Measurements from ENCODE around the gene ACTN4. TPM values are rescaled to one million over a fixed set of nuclear protein-coding genes. Genes with fewer than 3 reads are reported as not detected.

The ACTN4 gene
- total and polyA plus RNA-seq, 3 experiments from 2014 or later: 31.9 to 314 (median 295) TPM

GRCh38 chr19:38737281-38737865, 89.9 kb downstream of the ACTN4 start:
- CTCF ChIA-PET: interaction anchor here (1.5 kb wide), 1 partner anchor 193 kb away, joined by 4 read pairs; the partner anchor contains the start of genes MRPS12 and SARS2
- Histone ChIP-seq H3K9me3 (ENCODE audit: low read length) (no peaks in the 10 kb centered on the region), H3K4me1 (ENCODE audit: insufficient read depth, low read length) (peaks cover 31% of the 10 kb centered on the region), H3K27me3 (ENCODE audit: insufficient read depth, low read length, poor library complexity, severe bottlenecking) (no peaks in the 10 kb centered on the region), H3K4me3 (ENCODE audit: low read length) (no peak overlapping the region), H3K36me3 (ENCODE audit: insufficient read depth, low read length) (no peaks in the 10 kb centered on the region), H3K27ac (ENCODE audit: low read depth, low read length) (peak overlapping the region; percentile 1)
- H3K27me3 Mint-ChIP-seq: peaks cover 0 to 3% of the 10 kb centered on the region in 2 donors
- POLR2A ChIA-PET: no interaction called here
- no peak for DNase-seq
- peaks cover 0 to 4% (median 0%) of the 10 kb centered on the region in 3 donors for H3K36me3 Mint-ChIP-seq
- peaks cover 36 to 63% (median 44%) of the 10 kb centered on the region in 3 donors for H3K4me1 Mint-ChIP-seq
- H3K9me3 Mint-ChIP-seq: peaks cover 0 to 1% (median 0%) of the 10 kb centered on the region in 5 donors
- peak overlapping the region; percentile 19 to 87 (median 75) for H3K4me3 Mint-ChIP-seq
- peak overlapping the region in 7 of 8 donors; percentile 2 to 90 (median 72) for H3K27ac Mint-ChIP-seq

GRCh38 chr19:38737921-38738737, 90.7 kb downstream of the ACTN4 start:
- H3K27me3 Mint-ChIP-seq: peaks cover 0 to 3% of the 10 kb centered on the region in 2 donors
- DNase-seq: no peak
- peaks cover 0 to 1% (median 0%) of the 10 kb centered on the region in 5 donors for H3K9me3 Mint-ChIP-seq
- CTCF ChIA-PET: interaction anchor here (0.6 to 1.5 kb wide), 2 partner anchors 31 to 192 kb away, joined by 3 to 4 read pairs; partner anchors contain the start of genes MRPS12 and SARS2
- H3K27ac Mint-ChIP-seq: peak overlapping the region in 7 of 8 donors; percentile 2 to 83 (median 67)
- H3K4me1 Mint-ChIP-seq: peaks cover 36 to 56% (median 44%) of the 10 kb centered on the region in 3 donors
- H3K27me3 ChIP-seq (ENCODE audit: insufficient read depth, low read length, poor library complexity, severe bottlenecking): no peaks in the 10 kb centered on the region
- POLR2A ChIA-PET: no interaction called here
- no peak overlapping the region for H3K4me3 ChIP-seq (ENCODE audit: low read length)
- H3K4me3 Mint-ChIP-seq: peak overlapping the region; percentile 34 to 87 (median 75)
- H3K36me3 ChIP-seq (ENCODE audit: insufficient read depth, low read length): no peaks in the 10 kb centered on the region
- peaks cover 31% of the 10 kb centered on the region for H3K4me1 ChIP-seq (ENCODE audit: insufficient read depth, low read length)
- H3K9me3 ChIP-seq (ENCODE audit: low read length): no peaks in the 10 kb centered on the region
- no peaks in the 10 kb centered on the region for H3K36me3 Mint-ChIP-seq
- H3K27ac ChIP-seq (ENCODE audit: low read depth, low read length): no peak overlapping the region

- Histone ChIP-seq H3K27ac (ENCODE audit: low read depth, low read length) (no peak overlapping the region), H3K4me3 (ENCODE audit: low read length) (no peak overlapping the region), H3K9me3 (ENCODE audit: low read length) (no peaks in the 10 kb centered on the region), H3K36me3 (ENCODE audit: insufficient read depth, low read length) (no peaks in the 10 kb centered on the region), H3K27me3 (ENCODE audit: insufficient read depth, low read length, poor library complexity, severe bottlenecking) (no peaks in the 10 kb centered on the region), H3K4me1 (ENCODE audit: insufficient read depth, low read length) (peaks cover 17% of the 10 kb centered on the region)
- ChIA-PET POLR2A (interaction anchor here (0.7 kb wide), 1 partner anchor 1273 kb away, joined by 6 read pairs; the partner anchor contains the start of gene ZNF569), CTCF (interaction anchor here (2.8 kb wide), 1 partner anchor 30 kb away, joined by 7 read pairs; no protein-coding TSS in a partner anchor)
- Mint-ChIP-seq H3K4me1 (peaks cover 25 to 41% (median 30%) of the 10 kb centered on the region in 3 donors), H3K4me3 (peak overlapping the region in 4 of 7 donors; percentile 43 to 66 (median 58)), H3K36me3 (no peaks in the 10 kb centered on the region), H3K9me3 (peaks cover 0 to 1% (median 0%) of the 10 kb centered on the region in 5 donors), H3K27ac (peak overlapping the region; percentile 21 to 78 (median 48)), H3K27me3 (peaks cover 0 to 3% of the 10 kb centered on the region in 2 donors)
- peak in 2 of 5 donors; percentile 17 to 47 for DNase-seq
Observed at GRCh38 chr19:38739440-38740256, 92.2 kb downstream of the ACTN4 start.

- Mint-ChIP-seq H3K27me3 (peaks cover 0 to 2% of the 10 kb centered on the region in 2 donors), H3K27ac (peak overlapping the region in 2 of 8 donors; percentile 70 to 78), H3K4me3 (peak overlapping the region in 1 of 7 donors; percentile 57), H3K4me1 (peaks cover 21 to 35% (median 24%) of the 10 kb centered on the region in 3 donors), H3K9me3 (no peaks in the 10 kb centered on the region), H3K36me3 (no peaks in the 10 kb centered on the region)
- peaks cover 12% of the 10 kb centered on the region for H3K4me1 ChIP-seq (ENCODE audit: insufficient read depth, low read length)
- no peak for DNase-seq
- no peaks in the 10 kb centered on the region for H3K27me3 ChIP-seq (ENCODE audit: insufficient read depth, low read length, poor library complexity, severe bottlenecking)
- no peaks in the 10 kb centered on the region for H3K36me3 ChIP-seq (ENCODE audit: insufficient read depth, low read length)
- H3K9me3 ChIP-seq (ENCODE audit: low read length): no peaks in the 10 kb centered on the region
- H3K27ac ChIP-seq (ENCODE audit: low read depth, low read length): no peak overlapping the region
- no peak overlapping the region for H3K4me3 ChIP-seq (ENCODE audit: low read length)
- ChIA-PET CTCF (interaction anchor here (2.8 kb wide), 1 partner anchor 29 kb away, joined by 7 read pairs; no protein-coding TSS in a partner anchor), POLR2A (no interaction called here)
Observed at GRCh38 chr19:38740257-38740592, 92.8 kb downstream of the ACTN4 start.

- Mint-ChIP-seq H3K9me3 (no peaks in the 10 kb centered on the region), H3K27ac (peak overlapping the region in 3 of 8 donors; percentile 21 to 43 (median 42)), H3K27me3 (no peaks in the 10 kb centered on the region), H3K36me3 (no peaks in the 10 kb centered on the region), H3K4me1 (peaks cover 21 to 32% (median 24%) of the 10 kb centered on the region in 3 donors), H3K4me3 (no peak overlapping the region)
- CTCF ChIA-PET: interaction anchor here (1.9 to 2.8 kb wide), 2 partner anchors 13 to 29 kb away, joined by 4 to 7 read pairs; no protein-coding TSS in a partner anchor
- POLR2A ChIA-PET: no interaction called here
- no peak for DNase-seq
- H3K36me3 ChIP-seq (ENCODE audit: insufficient read depth, low read length): no peaks in the 10 kb centered on the region
- no peaks in the 10 kb centered on the region for H3K27me3 ChIP-seq (ENCODE audit: insufficient read depth, low read length, poor library complexity, severe bottlenecking)
- H3K4me3 ChIP-seq (ENCODE audit: low read length): no peak overlapping the region
- no peak overlapping the region for H3K27ac ChIP-seq (ENCODE audit: low read depth, low read length)
- no peaks in the 10 kb centered on the region for H3K9me3 ChIP-seq (ENCODE audit: low read length)
- peaks cover 10% of the 10 kb centered on the region for H3K4me1 ChIP-seq (ENCODE audit: insufficient read depth, low read length)
Observed at GRCh38 chr19:38740932-38741331, 93.5 kb downstream of the ACTN4 start.

- Histone ChIP-seq H3K27me3 (ENCODE audit: insufficient read depth, low read length, poor library complexity, severe bottlenecking) (no peaks in the 10 kb centered on the region), H3K4me3 (ENCODE audit: low read length) (no peak overlapping the region), H3K27ac (ENCODE audit: low read depth, low read length) (no peak overlapping the region), H3K9me3 (ENCODE audit: low read length) (no peaks in the 10 kb centered on the region), H3K36me3 (ENCODE audit: insufficient read depth, low read length) (no peaks in the 10 kb centered on the region), H3K4me1 (ENCODE audit: insufficient read depth, low read length) (peaks cover 10% of the 10 kb centered on the region)
- Mint-ChIP-seq H3K27ac (peak overlapping the region in 1 of 8 donors; percentile 17), H3K4me3 (peak overlapping the region in 1 of 7 donors; percentile 37), H3K9me3 (no peaks in the 10 kb centered on the region), H3K4me1 (peaks cover 18 to 29% (median 24%) of the 10 kb centered on the region in 3 donors), H3K36me3 (no peaks in the 10 kb centered on the region), H3K27me3 (no peaks in the 10 kb centered on the region)
- POLR2A ChIA-PET: no interaction called here
- DNase-seq: no peak
- CTCF ChIA-PET: interaction anchor here (0.8 to 2.8 kb wide), 4 partner anchors 14 to 226 kb away, joined by 3 to 7 read pairs (median 4); no protein-coding TSS in a partner anchor
Observed at GRCh38 chr19:38741670-38742069, 94.2 kb downstream of the ACTN4 start.

GRCh38 chr19:38742296-38742695, 94.8 kb downstream of the ACTN4 start:
- Histone ChIP-seq H3K9me3 (ENCODE audit: low read length) (no peaks in the 10 kb centered on the region), H3K36me3 (ENCODE audit: insufficient read depth, low read length) (no peaks in the 10 kb centered on the region), H3K27me3 (ENCODE audit: insufficient read depth, low read length, poor library complexity, severe bottlenecking) (no peaks in the 10 kb centered on the region), H3K4me1 (ENCODE audit: insufficient read depth, low read length) (peaks cover 10% of the 10 kb centered on the region), H3K27ac (ENCODE audit: low read depth, low read length) (no peak overlapping the region), H3K4me3 (ENCODE audit: low read length) (no peak overlapping the region)
- peaks cover 18 to 28% (median 24%) of the 10 kb centered on the region in 3 donors for H3K4me1 Mint-ChIP-seq
- DNase-seq: no peak
- ChIA-PET CTCF (interaction anchor here (0.8 to 2.8 kb wide), 4 partner anchors 14 to 226 kb away, joined by 3 to 7 read pairs (median 4); no protein-coding TSS in a partner anchor), POLR2A (interaction anchor here (0.7 kb wide), 1 partner anchor 31 kb away, joined by 9 read pairs; no protein-coding TSS in a partner anchor)
- H3K4me3 Mint-ChIP-seq: no peak overlapping the region
- no peaks in the 10 kb centered on the region for H3K36me3 Mint-ChIP-seq
- H3K9me3 Mint-ChIP-seq: no peaks in the 10 kb centered on the region
- peak overlapping the region in 1 of 8 donors; percentile 17 for H3K27ac Mint-ChIP-seq
- H3K27me3 Mint-ChIP-seq: no peaks in the 10 kb centered on the region

Measured in CD8-positive, alpha-beta memory T cell (primary cell).